HepG2 (cell line): ENCODE data around the gene ACCSL.

Experiments used
- CEBPB ChIP-seq: IDR thresholded peaks from 2 replicates; pipeline ENCODE4 v1.6.1; 2011; ENCODE audit warnings: low read depth, low read length, improper control_type of control experiment, borderline replicate concordance
- MXD1 ChIP-seq: sonication (generic); formaldehyde crosslinking; IDR thresholded peaks from 2 replicates; pipeline ENCODE4 v1.4.0; 2020; ENCODE audit warnings: mild to moderate bottlenecking, missing genetic modification reagents

GRCh38 chr11:44007481-44008087 lies 40.2 kb upstream of the ACCSL start:
- TF ChIP-seq MXD1 (no peak), CEBPB (no peak)
